GM12891 (cell line): ENCODE measurements around the gene CERS6.

Experiments
- POLR2AphosphoS5 ChIP-seq: IDR thresholded peaks from 2 replicates; pipeline ENCODE4 v1.6.1; 2011; ENCODE audit warnings: low read depth, low read length, control low read depth
- TAF1 ChIP-seq: IDR thresholded peaks from 2 replicates; pipeline ENCODE4 v1.6.1; 2011; ENCODE audit warnings: low read depth, low read length, control low read depth

GRCh38 chr2:168772704-168773103, 316.6 kb downstream of the CERS6 start:
- TF ChIP-seq TAF1 (no peak), POLR2AphosphoS5 (no peak)
